ENCODE results near the gene TUBGCP5. TPM values are rescaled to one million over a fixed set of nuclear protein-coding genes. Genes with fewer than 3 reads are reported as not detected.

TUBGCP5 gene
- total and polyA plus RNA-seq, 10 donors: 4.6 to 27.5 (median 18.5) TPM

- peaks cover 0 to 13% (median 8%) of the 10 kb centered on the region in 8 donors for H3K9me3 ChIP-seq
- H3K27ac ChIP-seq: no peak overlapping the region
- intact Hi-C loops (cut with DNase I; ENCODE audit: low total_unique reads): no loop called here
- no peak for DNase-seq
- H3K27me3 ChIP-seq (replicated peaks in 1 of 7): peaks cover 0 to 16% (median 0%) of the 10 kb centered on the region in 7 donors
- H3K4me1 ChIP-seq: no peaks in the 10 kb centered on the region
- H3K36me3 ChIP-seq: no peaks in the 10 kb centered on the region
- TF ChIP-seq POLR2AphosphoS5 (IDR thresholded peaks at IDR 0.05) (no peak), POLR2A (IDR thresholded peaks at IDR 0.05) (no peak), CTCF (IDR thresholded peaks at IDR 0.05 in 8 of 11, conservative IDR thresholded peaks at IDR 0.05 in 3 of 11) (no peak)
- H3K4me3 ChIP-seq: no peak overlapping the region
These were observed 18.3 kb upstream of the TUBGCP5 start for GRCh38 chr15:23057707-23058106.

DNA sequence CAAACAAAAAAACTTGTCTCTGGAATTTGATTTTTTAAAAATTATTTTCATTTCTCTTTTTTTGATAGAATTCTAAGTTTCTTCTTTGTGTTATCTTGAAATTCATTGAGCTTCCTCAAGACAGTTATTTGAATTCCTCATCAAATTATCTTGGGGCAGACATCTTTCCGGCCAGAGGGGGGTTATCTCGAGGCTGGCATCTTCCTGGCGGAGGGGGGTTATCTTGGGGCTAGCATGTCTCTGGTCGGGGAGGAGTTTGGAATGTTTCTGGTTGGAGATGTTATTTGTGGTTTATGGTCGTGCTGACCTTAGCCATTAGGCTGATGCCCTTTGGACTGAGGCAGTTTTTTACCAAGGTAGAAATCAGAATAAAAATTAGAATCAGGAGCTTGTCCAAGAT, 15.9 kb upstream of the TUBGCP5 start:
- H3K27me3 ChIP-seq (replicated peaks in 1 of 7): peaks cover 0 to 16% (median 0%) of the 10 kb centered on the region in 7 donors
- DNase-seq: no peak
- no peaks in the 10 kb centered on the region for H3K4me1 ChIP-seq
- H3K36me3 ChIP-seq: no peaks in the 10 kb centered on the region
- no peaks in the 10 kb centered on the region for H3K9me3 ChIP-seq
- H3K27ac ChIP-seq: no peak overlapping the region
- H3K4me3 ChIP-seq: no peak overlapping the region
- intact Hi-C loops (cut with DNase I; ENCODE audit: low total_unique reads): no loop called here
- WGBS, 5 donors: 69 to 76% (median 74%) methylated on average over 5 of the region's 5 CpGs
- no peak for TF ChIP-seq POLR2AphosphoS5 (IDR thresholded peaks at IDR 0.05)
- TF ChIP-seq CTCF (IDR thresholded peaks at IDR 0.05 in 8 of 11, conservative IDR thresholded peaks at IDR 0.05 in 3 of 11): no peak
- TF ChIP-seq POLR2A (IDR thresholded peaks at IDR 0.05): no peak

- peaks cover 0 to 11% (median 0%) of the 10 kb centered on the region in 7 donors for H3K27me3 ChIP-seq (replicated peaks in 1 of 7)
- DNase-seq: no peak
- intact Hi-C loops (cut with DNase I; ENCODE audit: low total_unique reads): no loop called here
- no peak overlapping the region for H3K4me3 ChIP-seq
- no peak for TF ChIP-seq POLR2AphosphoS5 (IDR thresholded peaks at IDR 0.05)
- TF ChIP-seq POLR2A (IDR thresholded peaks at IDR 0.05): no peak
- no peak for TF ChIP-seq CTCF (IDR thresholded peaks at IDR 0.05 in 8 of 11, conservative IDR thresholded peaks at IDR 0.05 in 3 of 11)
- H3K4me1 ChIP-seq: no peaks in the 10 kb centered on the region
- no peaks in the 10 kb centered on the region for H3K9me3 ChIP-seq
- H3K36me3 ChIP-seq: no peaks in the 10 kb centered on the region
- WGBS, 5 donors: 78 to 88% (median 82%) methylated on average over 2 of the region's 2 CpGs
- no peak overlapping the region for H3K27ac ChIP-seq
These were observed 13.2 kb upstream of the TUBGCP5 start for GRCh38 chr15:23052522-23052921.

GRCh38 chr15:23050708-23051107, 11.3 kb upstream of the TUBGCP5 start:
- WGBS, 5 donors: 74 to 90% (median 78%) methylated on average over 1 of the region's 1 CpG
- H3K27me3 ChIP-seq (replicated peaks in 1 of 7): peaks cover 0 to 2% (median 0%) of the 10 kb centered on the region in 7 donors
- no peak overlapping the region for H3K4me3 ChIP-seq
- no peak overlapping the region for H3K27ac ChIP-seq
- no peak for DNase-seq
- intact Hi-C loops (cut with DNase I; ENCODE audit: low total_unique reads): no loop called here
- H3K36me3 ChIP-seq: no peaks in the 10 kb centered on the region
- no peaks in the 10 kb centered on the region for H3K4me1 ChIP-seq
- TF ChIP-seq CTCF (IDR thresholded peaks at IDR 0.05 in 8 of 11, conservative IDR thresholded peaks at IDR 0.05 in 3 of 11) (no peak), POLR2A (IDR thresholded peaks at IDR 0.05) (no peak), POLR2AphosphoS5 (IDR thresholded peaks at IDR 0.05) (no peak)
- H3K9me3 ChIP-seq: no peaks in the 10 kb centered on the region

All from spleen (tissue), 11 donors.